ENCODE results near the gene PITX3. TPM values are rescaled to one million over a fixed set of nuclear protein-coding genes. Genes with fewer than 3 reads are reported as not detected.

Gene PITX3
- total RNA-seq, 1 donor from 2014 or later = 0.85 TPM

- no peak overlapping the region for H3K27ac ChIP-seq (replicated peaks)
Observed at GRCh38 chr10:102229810-102230263, 11.5 kb downstream of the PITX3 start.

GRCh38 chr10:102227050-102227449 is 14.3 kb downstream of the PITX3 start:
- DNase-seq = no peak
- intact Hi-C loops (cut with micrococcal nuclease) = loop anchor here (5.0 to 10.0 kb wide), 2 partner anchors 62 to 125 kb away; no protein-coding TSS in a partner anchor
- Histone ChIP-seq H3K36me3 (no peaks in the 10 kb centered on the region), H3K27ac (replicated peaks) (no peak overlapping the region), H3K4me1 (peaks cover 40% of the 10 kb centered on the region), H3K27me3 (ENCODE audit: low read depth) (peaks cover 43% of the 10 kb centered on the region), H3K9me3 (replicated peaks) (no peaks in the 10 kb centered on the region), H3K4me3 (no peak overlapping the region)
- TF ChIP-seq, protein P1, sequence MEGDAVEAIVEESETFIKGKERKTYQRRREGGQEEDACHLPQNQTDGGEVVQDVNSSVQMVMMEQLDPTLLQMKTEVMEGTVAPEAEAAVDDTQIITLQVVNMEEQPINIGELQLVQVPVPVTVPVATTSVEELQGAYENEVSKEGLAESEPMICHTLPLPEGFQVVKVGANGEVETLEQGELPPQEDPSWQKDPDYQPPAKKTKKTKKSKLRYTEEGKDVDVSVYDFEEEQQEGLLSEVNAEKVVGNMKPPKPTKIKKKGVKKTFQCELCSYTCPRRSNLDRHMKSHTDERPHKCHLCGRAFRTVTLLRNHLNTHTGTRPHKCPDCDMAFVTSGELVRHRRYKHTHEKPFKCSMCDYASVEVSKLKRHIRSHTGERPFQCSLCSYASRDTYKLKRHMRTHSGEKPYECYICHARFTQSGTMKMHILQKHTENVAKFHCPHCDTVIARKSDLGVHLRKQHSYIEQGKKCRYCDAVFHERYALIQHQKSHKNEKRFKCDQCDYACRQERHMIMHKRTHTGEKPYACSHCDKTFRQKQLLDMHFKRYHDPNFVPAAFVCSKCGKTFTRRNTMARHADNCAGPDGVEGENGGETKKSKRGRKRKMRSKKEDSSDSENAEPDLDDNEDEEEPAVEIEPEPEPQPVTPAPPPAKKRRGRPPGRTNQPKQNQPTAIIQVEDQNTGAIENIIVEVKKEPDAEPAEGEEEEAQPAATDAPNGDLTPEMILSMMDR (IDR thresholded peaks at IDR 0.05; ENCODE audit: borderline replicate concordance) = no peak

More at GRCh38 chr10:102229810-102230263, 11.5 kb downstream of the PITX3 start:
- DNase-seq = peak; percentile 84
- Histone ChIP-seq H3K36me3 (no peaks in the 10 kb centered on the region), H3K4me1 (peaks cover 40% of the 10 kb centered on the region), H3K9me3 (replicated peaks) (no peaks in the 10 kb centered on the region), H3K27me3 (ENCODE audit: low read depth) (peaks cover 68% of the 10 kb centered on the region), H3K4me3 (peak overlapping the region; percentile 66)
- TF ChIP-seq, protein P1 (IDR thresholded peaks at IDR 0.05; ENCODE audit: borderline replicate concordance) = peak; percentile 96
- intact Hi-C loops (cut with micrococcal nuclease) = loop anchor here (5.0 to 10.0 kb wide), 2 partner anchors 65 to 122 kb away; no protein-coding TSS in a partner anchor

DNA sequence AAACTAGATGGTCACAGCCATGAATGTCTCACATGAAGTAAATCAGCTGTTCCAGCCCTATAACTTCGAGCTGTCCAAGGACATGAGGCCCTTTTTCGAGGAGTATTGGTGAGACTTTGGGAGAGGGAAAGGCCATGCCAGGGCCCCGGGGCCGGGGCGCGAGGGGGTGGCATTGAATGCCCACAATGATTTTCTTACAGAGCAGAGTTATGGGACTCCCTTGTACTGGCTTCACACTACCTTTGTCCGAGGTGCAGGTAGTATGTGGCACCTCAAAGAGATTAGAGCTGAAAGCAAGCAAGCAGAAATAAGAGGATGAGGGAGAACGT is 14.8 kb downstream of the PITX3 start:
- no peaks in the 10 kb centered on the region for H3K36me3 ChIP-seq
- H3K27ac ChIP-seq (replicated peaks) = peak overlapping the region; percentile 82
- no peak for DNase-seq
- peaks cover 38% of the 10 kb centered on the region for H3K27me3 ChIP-seq (ENCODE audit: low read depth)
- H3K4me1 ChIP-seq = peaks cover 36% of the 10 kb centered on the region
- intact Hi-C loops (cut with micrococcal nuclease) = loop anchor here (5.0 to 10.0 kb wide), 2 partner anchors 62 to 126 kb away; no protein-coding TSS in a partner anchor
- H3K4me3 ChIP-seq = peak overlapping the region; percentile 57
- H3K9me3 ChIP-seq (replicated peaks) = no peaks in the 10 kb centered on the region
- TF ChIP-seq, protein P1 (IDR thresholded peaks at IDR 0.05; ENCODE audit: borderline replicate concordance) = no peak

DNA sequence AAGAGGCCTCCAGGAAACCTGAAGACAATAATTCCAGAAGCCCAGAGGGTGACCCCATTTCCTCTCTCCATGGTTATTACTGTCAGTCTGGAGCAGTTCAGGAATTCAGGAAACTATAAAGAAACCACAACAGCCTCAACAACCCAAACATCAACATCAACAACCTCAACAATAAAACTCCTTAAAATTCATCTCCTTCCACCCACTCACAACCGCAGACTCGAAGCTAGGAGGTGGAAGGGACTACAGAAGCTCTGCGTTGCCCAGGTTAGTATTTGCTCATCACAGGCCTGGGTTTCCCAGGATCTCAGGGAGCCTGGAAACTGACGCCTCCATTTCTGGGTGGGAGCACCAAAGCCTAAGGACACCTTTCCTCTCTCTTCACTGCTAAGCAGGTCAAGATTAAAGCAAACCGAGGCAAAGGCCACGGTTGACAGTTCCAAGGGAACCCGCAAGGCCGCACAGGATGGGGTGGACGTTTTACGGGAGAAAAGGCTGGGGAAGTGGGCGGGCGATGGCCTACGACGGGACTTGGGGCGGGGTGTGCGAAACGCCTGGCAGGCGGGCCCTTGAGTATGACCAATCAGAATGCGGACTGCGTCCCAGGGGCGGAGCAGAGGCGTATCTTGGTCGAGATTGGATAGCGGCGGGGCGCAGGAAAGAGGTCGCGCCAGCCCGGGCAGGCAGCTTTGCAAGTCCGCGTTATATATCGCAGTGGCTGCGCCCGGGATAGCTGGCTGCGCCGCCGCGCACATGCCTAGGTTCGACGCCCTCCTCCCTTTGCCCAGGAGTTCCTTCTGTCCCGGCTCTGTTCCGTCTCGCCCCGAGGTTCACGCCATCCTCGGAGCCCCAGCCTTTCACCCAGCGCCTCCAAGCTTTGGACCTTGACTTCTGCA is 15.4 kb downstream of the PITX3 start, which contains the start of gene ELOVL3:
Gene ELOVL3 (plus strand): TSS at position 654 of the 896 bp plus-strand sequence. CDS start 250 bp downstream, outside the sequence.
- peak within 1 kb of the TSS; percentile 82 for H3K27ac ChIP-seq (replicated peaks)
- peaks cover 30% of the 10 kb centered on the region for H3K4me1 ChIP-seq
- H3K27me3 ChIP-seq (ENCODE audit: low read depth) = peaks cover 32% of the 10 kb centered on the region
- peak within 1 kb of the TSS; percentile 57 for H3K4me3 ChIP-seq
- intact Hi-C loops (cut with micrococcal nuclease) = loop anchor here (5.0 to 10.0 kb wide), 2 partner anchors 61 to 126 kb away; no protein-coding TSS in a partner anchor
- H3K36me3 ChIP-seq = no peaks in the 10 kb centered on the region
- TF ChIP-seq, protein P1 (IDR thresholded peaks at IDR 0.05; ENCODE audit: borderline replicate concordance) = no peak
- H3K9me3 ChIP-seq (replicated peaks) = no peaks in the 10 kb centered on the region
- DNase-seq = peak; percentile 95

DNA sequence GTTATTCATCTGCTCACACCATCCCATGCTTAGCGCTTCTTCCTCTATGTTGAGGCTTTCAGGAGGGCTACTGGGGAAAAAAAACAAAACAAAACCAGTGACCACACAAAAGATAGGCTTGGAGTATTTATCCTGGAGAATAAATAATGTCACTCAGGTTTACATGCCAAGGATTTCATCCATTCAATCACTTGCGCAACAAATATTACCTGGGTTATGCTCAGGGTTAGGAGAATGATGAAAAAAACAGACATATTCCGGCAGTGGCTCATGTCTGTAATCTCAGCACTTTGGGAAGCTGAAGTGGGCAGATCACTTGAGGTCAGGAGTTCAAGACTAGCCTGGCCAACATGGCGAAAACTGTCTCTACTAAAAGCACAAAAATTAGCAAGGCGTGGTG is 18.5 kb downstream of the PITX3 start:
- intact Hi-C loops (cut with micrococcal nuclease) = loop anchor here (10.0 kb wide), 1 partner anchor 58 kb away; no protein-coding TSS in a partner anchor
- Histone ChIP-seq H3K9me3 (replicated peaks) (no peaks in the 10 kb centered on the region), H3K36me3 (no peaks in the 10 kb centered on the region)

More for the DNA sequence above, 18.5 kb downstream of the PITX3 start:
- TF ChIP-seq, protein P1 (IDR thresholded peaks at IDR 0.05; ENCODE audit: borderline replicate concordance) = no peak
- Histone ChIP-seq H3K4me3 (no peak overlapping the region), H3K27me3 (ENCODE audit: low read depth) (peaks cover 10% of the 10 kb centered on the region), H3K4me1 (peaks cover 18% of the 10 kb centered on the region), H3K27ac (replicated peaks) (no peak overlapping the region)
- DNase-seq = no peak

Measured in left ventricle myocardium inferior (tissue), 1 donor.